ENCODE data around the gene DUS3L.

The DUS3L gene

GRCh38 chr19:5790559-5791520 lies at the start of gene DUS3L:
Gene DUS3L, minus strand, starts transcription at chr19:5791163. Its CDS starts 22 bp downstream, at chr19:5791141.
- peaks cover 24% of the 10 kb centered on the region for H3K36me3 ChIP-seq (ENCODE audit: control insufficient read depth, insufficient read depth, low read length)
- H3K9ac ChIP-seq (ENCODE audit: low read length): peak within 1 kb of the TSS; percentile 69
- H3K4me1 ChIP-seq (ENCODE audit: control insufficient read depth, insufficient read depth, low read length): peaks cover 4% of the 10 kb centered on the region
- peaks cover 4% of the 10 kb centered on the region for H3K27me3 ChIP-seq (ENCODE audit: control insufficient read depth, insufficient read depth, low read length)
- H3K27ac ChIP-seq (ENCODE audit: low read depth, low read length): peak within 1 kb of the TSS; percentile 95
- peak within 1 kb of the TSS; percentile 92 for H3K4me3 ChIP-seq (ENCODE audit: low read length)

GRCh38 chr19:5839065-5840017 lies 48.4 kb upstream of the DUS3L start, which contains the start of gene FUT6:
Gene FUT6, minus strand, starts transcription at chr19:5839702. Its CDS starts 7,135 bp downstream, at chr19:5832567.
- Histone ChIP-seq H3K9ac (ENCODE audit: low read length) (peak within 1 kb of the TSS; percentile 8), H3K4me3 (ENCODE audit: low read length) (peak within 1 kb of the TSS; percentile 42), H3K27me3 (ENCODE audit: control insufficient read depth, insufficient read depth, low read length) (no peaks in the 10 kb centered on the region), H3K36me3 (ENCODE audit: control insufficient read depth, insufficient read depth, low read length) (no peaks in the 10 kb centered on the region), H3K27ac (ENCODE audit: low read depth, low read length) (no peak within 1 kb of the TSS), H3K4me1 (ENCODE audit: control insufficient read depth, insufficient read depth, low read length) (no peaks in the 10 kb centered on the region)

- Histone ChIP-seq H3K4me3 (ENCODE audit: low read length) (peak overlapping the region; percentile 42), H3K27ac (ENCODE audit: low read depth, low read length) (no peak overlapping the region), H3K36me3 (ENCODE audit: control insufficient read depth, insufficient read depth, low read length) (no peaks in the 10 kb centered on the region), H3K27me3 (ENCODE audit: control insufficient read depth, insufficient read depth, low read length) (no peaks in the 10 kb centered on the region), H3K4me1 (ENCODE audit: control insufficient read depth, insufficient read depth, low read length) (no peaks in the 10 kb centered on the region), H3K9ac (ENCODE audit: low read length) (peak overlapping the region; percentile 8)
Observed at GRCh38 chr19:5838353-5839064, 47.5 kb upstream of the DUS3L start.

- no peaks in the 10 kb centered on the region for H3K27me3 ChIP-seq (ENCODE audit: control insufficient read depth, insufficient read depth, low read length)
- H3K4me1 ChIP-seq (ENCODE audit: control insufficient read depth, insufficient read depth, low read length): no peaks in the 10 kb centered on the region
- H3K9ac ChIP-seq (ENCODE audit: low read length): peak overlapping the region; percentile 8
- no peak overlapping the region for H3K27ac ChIP-seq (ENCODE audit: low read depth, low read length)
- no peaks in the 10 kb centered on the region for H3K36me3 ChIP-seq (ENCODE audit: control insufficient read depth, insufficient read depth, low read length)
- H3K4me3 ChIP-seq (ENCODE audit: low read length): peak overlapping the region; percentile 42
Observed at GRCh38 chr19:5837761-5838352, 46.9 kb upstream of the DUS3L start.

- no peak overlapping the region for H3K4me3 ChIP-seq (ENCODE audit: low read length)
- H3K36me3 ChIP-seq (ENCODE audit: control insufficient read depth, insufficient read depth, low read length): no peaks in the 10 kb centered on the region
- no peak overlapping the region for H3K9ac ChIP-seq (ENCODE audit: low read length)
- no peak overlapping the region for H3K27ac ChIP-seq (ENCODE audit: low read depth, low read length)
- H3K4me1 ChIP-seq (ENCODE audit: control insufficient read depth, insufficient read depth, low read length): peaks cover 6% of the 10 kb centered on the region
- H3K27me3 ChIP-seq (ENCODE audit: control insufficient read depth, insufficient read depth, low read length): no peaks in the 10 kb centered on the region
Observed at GRCh38 chr19:5832527-5833216, 41.7 kb upstream of the DUS3L start.

- Histone ChIP-seq H3K27ac (ENCODE audit: low read depth, low read length) (no peak overlapping the region), H3K4me1 (ENCODE audit: control insufficient read depth, insufficient read depth, low read length) (peaks cover 9% of the 10 kb centered on the region), H3K36me3 (ENCODE audit: control insufficient read depth, insufficient read depth, low read length) (no peaks in the 10 kb centered on the region), H3K9ac (ENCODE audit: low read length) (no peak overlapping the region), H3K27me3 (ENCODE audit: control insufficient read depth, insufficient read depth, low read length) (no peaks in the 10 kb centered on the region), H3K4me3 (ENCODE audit: low read length) (no peak overlapping the region)
Observed at GRCh38 chr19:5832061-5832460, 41.1 kb upstream of the DUS3L start.

- Histone ChIP-seq H3K4me3 (ENCODE audit: low read length) (no peak overlapping the region), H3K36me3 (ENCODE audit: control insufficient read depth, insufficient read depth, low read length) (no peaks in the 10 kb centered on the region)
Observed at GRCh38 chr19:5831159-5831558, 40.2 kb upstream of the DUS3L start.

GRCh38 chr19:5829567-5830310 lies 38.8 kb upstream of the DUS3L start:
- Histone ChIP-seq H3K36me3 (ENCODE audit: control insufficient read depth, insufficient read depth, low read length) (no peaks in the 10 kb centered on the region), H3K4me1 (ENCODE audit: control insufficient read depth, insufficient read depth, low read length) (peaks cover 14% of the 10 kb centered on the region), H3K4me3 (ENCODE audit: low read length) (no peak overlapping the region), H3K27me3 (ENCODE audit: control insufficient read depth, insufficient read depth, low read length) (no peaks in the 10 kb centered on the region), H3K9ac (ENCODE audit: low read length) (no peak overlapping the region), H3K27ac (ENCODE audit: low read depth, low read length) (peak overlapping the region; percentile 83)

More at GRCh38 chr19:5831159-5831558, 40.2 kb upstream of the DUS3L start:
- Histone ChIP-seq H3K9ac (ENCODE audit: low read length) (no peak overlapping the region), H3K4me1 (ENCODE audit: control insufficient read depth, insufficient read depth, low read length) (peaks cover 14% of the 10 kb centered on the region), H3K27ac (ENCODE audit: low read depth, low read length) (no peak overlapping the region), H3K27me3 (ENCODE audit: control insufficient read depth, insufficient read depth, low read length) (no peaks in the 10 kb centered on the region)

GRCh38 chr19:5828661-5829566 lies 38.0 kb upstream of the DUS3L start:
- Histone ChIP-seq H3K27ac (ENCODE audit: low read depth, low read length) (peak overlapping the region; percentile 83), H3K4me1 (ENCODE audit: control insufficient read depth, insufficient read depth, low read length) (peaks cover 14% of the 10 kb centered on the region), H3K9ac (ENCODE audit: low read length) (peak overlapping the region; percentile 46), H3K27me3 (ENCODE audit: control insufficient read depth, insufficient read depth, low read length) (no peaks in the 10 kb centered on the region), H3K36me3 (ENCODE audit: control insufficient read depth, insufficient read depth, low read length) (no peaks in the 10 kb centered on the region), H3K4me3 (ENCODE audit: low read length) (peak overlapping the region; percentile 64)
